ENCODE results near the gene SUSD6.
"Not testable (repeated sequence)": the region's sequence is repeated elsewhere in the genome, so short reads cannot be mapped to it uniquely, and the experiment has no call there.

SUSD6 gene

GRCh38 chr14:69593018-69593677, 18.2 kb upstream of the SUSD6 start:
- no peak for DNase-seq

- DNase-seq = no peak
Measured at GRCh38 chr14:69594846-69595245, 16.6 kb upstream of the SUSD6 start.

- DNase-seq = no peak
Measured at GRCh38 chr14:69595336-69595735, 16.1 kb upstream of the SUSD6 start.

- not testable (repeated sequence) for DNase-seq
Measured at GRCh38 chr14:69599431-69599830, 12.0 kb upstream of the SUSD6 start.

GRCh38 chr14:69600304-69600891, 11.0 kb upstream of the SUSD6 start:
- no peak for DNase-seq

DNA sequence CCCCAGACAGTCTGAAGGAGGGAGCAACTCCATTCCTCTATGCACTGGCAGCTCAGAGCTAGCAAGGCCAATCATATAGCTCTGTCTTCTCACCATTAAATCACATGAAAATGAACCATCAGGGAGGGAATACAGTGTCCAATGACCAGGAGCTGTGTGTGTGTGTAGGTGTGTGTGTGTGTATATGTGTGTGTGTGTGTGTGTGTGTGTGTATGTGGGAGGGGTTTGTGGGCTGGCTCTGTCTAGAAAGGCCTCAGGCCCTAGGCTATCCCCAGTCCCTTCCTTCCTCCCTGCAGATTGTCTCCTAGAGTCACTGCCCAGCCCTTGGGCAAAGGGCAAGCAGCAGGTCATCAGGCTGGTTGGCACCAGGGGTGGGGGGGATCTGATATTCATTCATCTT, 5.7 kb upstream of the SUSD6 start:
- no peak for DNase-seq

- DNase-seq = no peak
Measured at GRCh38 chr14:69606258-69607184, 4.9 kb upstream of the SUSD6 start.

GRCh38 chr14:69610020-69610873, 1.1 kb upstream of the SUSD6 start:
- DNase-seq = no peak

DNA sequence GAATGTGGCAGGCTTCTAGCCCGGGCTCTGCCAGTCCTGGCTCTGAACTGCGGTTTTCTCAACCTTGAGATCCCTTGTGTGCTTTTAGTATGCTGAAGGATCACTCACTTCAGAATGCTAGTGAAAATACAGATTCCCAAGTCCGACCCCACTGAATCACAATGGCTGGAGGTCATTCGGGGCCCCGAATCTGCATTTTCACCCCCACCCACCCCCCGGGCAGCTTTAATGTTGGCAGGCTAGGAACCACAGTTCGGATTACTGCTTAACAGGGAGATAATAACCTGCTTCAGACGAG, 573 bp upstream of the SUSD6 start:
- no peak for DNase-seq

DNA sequence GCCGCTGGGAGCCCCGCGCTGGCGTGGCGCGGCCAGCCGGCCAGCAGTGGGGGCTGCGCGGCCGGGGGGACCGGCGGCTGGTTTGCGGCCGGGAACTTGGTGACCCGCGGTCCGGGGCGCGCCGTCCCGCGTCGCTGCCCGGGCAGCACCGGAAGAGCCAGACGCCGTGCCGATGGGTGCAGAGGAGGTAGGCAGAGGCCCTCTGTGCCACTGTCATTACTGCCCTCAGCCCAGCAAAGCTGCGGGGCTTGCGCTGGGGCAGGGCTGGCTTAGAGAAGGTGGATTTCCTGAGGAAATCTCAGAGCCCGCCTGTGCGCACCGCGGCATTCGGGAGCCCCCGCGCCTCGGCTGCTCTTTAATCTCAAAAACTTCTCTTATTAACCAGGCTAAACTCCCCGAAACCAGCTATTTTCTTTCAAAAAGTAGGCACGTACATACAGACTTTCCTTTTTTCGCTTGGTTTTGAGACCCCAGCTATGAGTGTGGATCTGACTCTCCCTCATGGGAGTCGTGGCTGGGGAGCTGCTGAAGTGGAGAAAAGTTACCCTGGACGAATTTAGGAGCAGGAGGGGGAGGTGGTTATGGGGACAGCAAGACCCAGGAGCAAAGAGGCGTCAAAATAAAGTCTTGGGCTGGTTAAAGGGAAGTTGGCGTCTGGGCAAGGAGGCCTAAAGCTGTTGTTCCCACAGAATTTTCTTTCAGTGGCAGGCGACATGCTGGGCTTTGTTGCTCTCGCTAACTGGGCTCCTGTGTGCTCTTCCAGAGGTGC, 802 bp downstream of the SUSD6 start:
- DNase-seq = no peak

DNA sequence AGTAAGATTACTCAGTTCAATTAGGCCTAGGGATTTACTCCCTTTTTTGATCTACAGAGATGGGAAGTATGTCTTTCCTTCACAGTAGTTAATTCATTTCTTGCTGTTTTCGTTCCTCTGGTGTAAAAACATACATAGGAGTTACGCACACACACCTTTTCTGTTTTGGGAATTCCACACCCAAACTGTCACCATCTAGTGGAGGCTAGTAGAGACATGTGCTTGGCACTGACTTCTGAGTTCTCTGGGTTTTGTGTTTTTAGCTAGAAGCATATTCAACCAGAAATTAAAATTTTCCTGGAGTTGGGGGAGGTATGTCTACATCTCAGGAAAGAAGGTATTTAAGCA, 1.4 kb downstream of the SUSD6 start:
- DNase-seq = no peak

- DNase-seq = no peak
Measured at GRCh38 chr14:69613312-69614073, 2.1 kb downstream of the SUSD6 start.

GRCh38 chr14:69614592-69614991, 3.2 kb downstream of the SUSD6 start:
- DNase-seq = peak; percentile 64

DNA sequence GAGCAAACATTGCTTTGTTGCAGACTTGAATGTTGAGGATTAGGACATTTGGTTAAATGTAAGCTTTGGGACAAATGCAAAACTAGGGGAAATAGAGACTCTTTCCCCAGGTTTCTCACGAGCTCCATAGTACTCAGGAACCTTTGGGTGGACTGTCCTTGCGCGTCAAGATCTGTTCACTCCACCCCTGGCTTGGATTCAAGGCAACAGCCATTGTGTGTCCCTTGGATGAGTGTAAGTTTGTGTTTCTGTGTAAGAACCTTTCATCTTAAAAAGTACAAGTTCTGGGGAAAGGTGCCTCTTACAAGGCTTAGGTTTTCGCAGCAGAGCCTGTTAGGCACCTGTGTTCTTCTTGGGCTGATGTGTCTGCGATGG, 3.7 kb downstream of the SUSD6 start:
- DNase-seq = no peak

DNA sequence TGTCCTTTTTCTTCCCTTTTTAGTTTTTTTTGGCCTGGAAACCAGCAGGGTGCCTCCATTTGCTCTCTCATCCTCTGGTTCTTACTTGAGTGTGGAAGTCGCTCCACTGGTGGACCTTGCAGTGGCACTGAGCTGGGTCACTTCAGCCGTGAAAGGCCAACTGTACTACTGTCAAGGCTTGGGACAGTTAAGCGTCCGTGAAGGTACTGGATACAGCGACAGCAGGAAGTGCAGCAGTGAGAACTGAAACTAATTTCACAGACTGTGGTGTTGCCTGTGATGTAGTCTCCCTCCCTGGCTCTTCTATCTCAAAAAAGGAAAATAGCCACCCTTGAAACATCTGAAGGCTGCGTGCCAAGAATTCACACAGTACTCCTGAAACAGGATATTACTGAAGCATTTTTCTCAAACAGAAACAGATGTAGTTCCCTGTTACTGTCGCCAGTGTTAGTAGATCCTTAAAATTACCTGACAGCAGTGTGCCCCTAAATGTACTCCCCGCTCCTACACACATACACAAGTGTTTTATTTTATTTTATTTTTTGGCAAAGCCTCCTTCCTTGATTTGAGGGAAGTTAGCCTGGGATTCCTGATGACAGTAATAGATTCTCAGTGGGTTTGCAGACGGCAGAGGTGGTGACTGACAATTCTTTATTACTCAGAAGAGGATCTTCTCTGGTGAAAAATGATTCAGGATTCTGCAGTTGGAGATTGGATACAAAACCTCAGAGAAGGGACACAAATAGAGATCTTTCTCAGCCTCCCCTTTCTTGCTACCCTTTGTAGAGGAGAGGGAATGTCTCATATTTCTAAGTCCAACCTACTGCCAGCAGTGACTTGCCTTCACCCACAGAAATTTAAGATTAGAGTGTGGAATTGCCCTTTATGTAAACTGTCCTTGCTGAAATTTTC, 4.4 kb downstream of the SUSD6 start:
- DNase-seq = peak; percentile 57

GRCh38 chr14:69616408-69616773, 5.0 kb downstream of the SUSD6 start:
- no peak for DNase-seq

- DNase-seq = no peak
Measured at GRCh38 chr14:69617796-69618195, 6.4 kb downstream of the SUSD6 start.

GRCh38 chr14:69619012-69619411, 7.6 kb downstream of the SUSD6 start:
- DNase-seq = no peak

DNA sequence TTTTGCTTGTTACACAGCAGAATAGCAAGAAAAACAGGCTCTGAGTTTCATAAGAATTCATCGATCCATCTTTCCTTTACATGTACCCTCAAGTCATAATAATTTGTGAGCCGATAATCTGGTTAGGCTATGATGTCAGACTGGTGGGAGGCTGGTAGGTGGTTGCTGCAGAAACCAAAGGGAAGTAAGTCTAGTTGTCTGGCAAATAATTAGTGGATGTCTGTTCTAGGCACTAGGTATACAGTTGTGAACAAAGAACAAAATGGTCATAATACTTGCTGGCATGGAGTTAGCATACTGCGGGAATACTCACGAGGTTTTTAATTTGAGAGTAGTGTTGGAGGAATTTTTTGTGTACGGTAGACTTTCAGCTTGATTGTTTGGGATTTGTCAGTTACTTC, 8.8 kb downstream of the SUSD6 start:
- no peak for DNase-seq

DNA sequence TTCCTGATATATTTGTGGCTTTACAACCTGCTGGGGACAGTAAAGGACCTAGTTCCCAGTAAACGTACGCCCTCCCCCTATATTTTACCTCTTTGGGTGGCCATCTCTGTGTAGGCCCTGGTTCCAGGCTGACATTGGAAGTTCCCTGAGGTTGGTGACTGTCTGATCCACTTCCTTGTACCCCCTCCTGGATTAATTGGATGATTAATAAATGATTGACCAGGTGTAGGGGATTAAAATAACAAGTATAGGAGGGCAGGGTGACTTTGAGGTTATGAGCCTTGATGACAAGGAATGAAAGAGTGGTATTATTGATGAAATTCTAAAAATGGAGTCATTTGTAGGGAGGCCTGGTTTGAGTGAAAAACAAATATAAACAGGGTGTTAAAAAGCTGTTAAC, 9.6 kb downstream of the SUSD6 start:
- DNase-seq = no peak

DNA sequence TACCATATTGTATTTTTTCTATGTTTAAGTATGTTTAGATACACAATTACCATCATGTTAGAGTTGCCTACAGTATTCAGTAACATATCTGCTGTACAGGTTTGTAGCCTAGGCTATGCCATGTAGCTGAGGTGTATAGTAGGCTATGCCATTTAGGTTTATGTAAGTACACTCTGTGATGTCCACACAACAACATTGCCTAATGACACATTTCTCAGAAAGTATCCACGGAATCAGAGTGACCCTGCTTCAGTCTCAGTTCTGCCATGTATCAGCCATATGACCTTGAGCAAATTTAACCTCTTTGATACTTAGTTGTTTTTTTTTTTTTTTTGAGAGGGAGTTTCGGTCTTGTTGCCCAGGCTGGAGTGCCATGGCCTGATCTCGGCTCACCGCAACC, 12.7 kb downstream of the SUSD6 start:
- no peak for DNase-seq

Measured in SIG-M5 (cell line).